Left renal cortex interstitium (tissue), 4 donors: Measurements from ENCODE around the gene RNF4. TPM values are rescaled to one million over a fixed set of nuclear protein-coding genes. Genes with fewer than 3 reads are reported as not detected.

Experiments used
- polyA plus RNA-seq, 4 donors: library from polyadenylated mRNA; unstranded; fragments of 120-200 nt; gene quantifications; one replicate each; pipeline ENCODE4 v1.2.1, GENCODE V29; 2013; ENCODE audit not compliant: insufficient read length in 4 of 4

Gene RNF4
- polyA plus RNA-seq, 4 donors = 66.5 to 71.8 (median 70.9) TPM

Other genes with a start within 250 kb of the RNF4 start
- gene HAUS3, start 227.0 kb upstream of the RNF4 start, polyA plus RNA-seq = 10 to 100 TPM; 17.3 to 21.8 (median 19.7) TPM
- 1 to 10 TPM; 1.4 to 5.4 (median 3.6) TPM for gene POLN, start 227.0 kb upstream of the RNF4 start, polyA plus RNA-seq
- 10 to 100 TPM; 51.4 to 80.2 (median 66.5) TPM for gene MXD4, start 207.0 kb upstream of the RNF4 start, polyA plus RNA-seq
- 1 to 10 TPM; 2.3 to 3.1 (median 2.7) TPM for gene ZFYVE28, start 50.5 kb upstream of the RNF4 start, polyA plus RNA-seq
- 1 to 10 TPM in 2 of 4 donors, under 1 TPM in 2; 0.35 to 1.6 (median 1.1) TPM for gene CFAP99, start 50.2 kb upstream of the RNF4 start, polyA plus RNA-seq
- gene FAM193A, start 67.5 kb downstream of the RNF4 start, polyA plus RNA-seq = 10 to 100 TPM; 23.6 to 33.0 (median 28.4) TPM